ENCODE results near the gene RSPH1. TPM values are rescaled to one million over a fixed set of nuclear protein-coding genes. Genes with fewer than 3 reads are reported as not detected.

RSPH1 gene
- polyA plus RNA-seq, 1 of the 3 experiments (the other 2 are of a cell fraction): 0.97 TPM

DNA sequence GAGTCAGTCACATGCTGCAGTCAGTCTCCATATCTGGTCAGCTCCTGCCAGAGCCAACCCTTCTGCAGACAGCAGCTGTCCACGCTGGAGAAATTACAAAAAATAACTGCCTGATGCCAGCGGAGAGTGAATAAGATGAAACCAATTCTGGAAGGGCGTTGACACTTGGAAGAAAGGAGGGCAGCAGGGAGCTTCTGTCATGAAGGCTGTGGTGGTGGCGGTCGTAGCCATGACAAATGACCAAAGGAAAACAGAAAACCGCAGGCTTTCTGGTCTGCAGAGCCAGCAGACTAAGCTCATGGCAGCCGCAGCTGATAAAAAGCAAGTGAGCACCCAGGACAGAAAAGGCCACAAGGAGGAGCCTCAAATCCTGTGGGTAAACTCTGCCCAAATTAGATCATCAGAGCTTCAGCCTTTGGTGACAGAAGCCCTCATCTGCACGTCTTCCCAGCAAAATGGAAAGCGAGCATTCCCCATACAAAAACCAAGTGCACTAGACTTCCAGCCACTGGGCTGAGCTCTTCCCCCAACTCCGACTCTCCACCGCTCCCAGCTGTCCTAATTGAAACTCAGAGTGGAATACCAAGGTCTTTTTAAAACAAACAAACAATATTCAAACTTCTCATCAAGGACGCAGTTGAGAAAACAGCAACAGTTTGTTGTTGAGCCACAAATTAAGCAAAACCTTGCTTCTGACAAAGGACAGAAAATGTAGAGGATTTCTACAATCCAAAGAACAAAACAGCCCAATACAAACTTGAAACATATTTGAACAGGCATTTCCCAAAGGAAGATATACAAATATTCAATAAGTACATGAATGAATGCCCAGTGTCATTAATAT, 28.7 kb downstream of the RSPH1 start:
- H3K27me3 ChIP-seq (ENCODE audit: insufficient read depth): no peaks in the 10 kb centered on the region
- DNase-seq: no peak
- no peaks in the 10 kb centered on the region for H3K79me2 ChIP-seq (ENCODE audit: insufficient read depth)
- H3K9ac ChIP-seq: no peak overlapping the region
- ChIA-PET POLR2A (interaction anchor here (0.5 kb wide), 1 partner anchor 950 kb away, joined by 3 read pairs; no protein-coding TSS in a partner anchor), CTCF (interaction anchor here (1.1 kb wide), 2 partner anchors 14 to 69 kb away, joined by 3 read pairs; no protein-coding TSS in a partner anchor)
- H3K4me3 ChIP-seq (ENCODE audit: low read depth in 2 of 2, low read length in 1 of 2): no peak overlapping the region
- H3K9me2 ChIP-seq: no peaks in the 10 kb centered on the region
- H3K9me3 ChIP-seq: no peaks in the 10 kb centered on the region
- no peaks in the 10 kb centered on the region for H3F3A ChIP-seq (replicated peaks; ENCODE audit: insufficient read depth)
- no peak overlapping the region for H3K4me2 ChIP-seq
- no peaks in the 10 kb centered on the region; a peak in 2 of 4 replicates for H3K4me1 ChIP-seq (ENCODE audit: control insufficient read depth in 1 of 2, insufficient read depth in 2 of 2, low read depth in 1 of 2, low read length in 1 of 2)
- no peak overlapping the region for H2AFZ ChIP-seq (ENCODE audit: low read depth)
- no peak for TF ChIP-seq YY1 (IDR thresholded peaks at IDR 0.05; ENCODE audit: low read depth)
- no peak for TF ChIP-seq SMC3 (IDR thresholded peaks at IDR 0.05; ENCODE audit: low read depth, low read length)
- no peak for TF ChIP-seq TAF1 (IDR thresholded peaks at IDR 0.05; ENCODE audit: borderline replicate concordance, low read depth, low read length)
- TF ChIP-seq ELF1 (IDR thresholded peaks at IDR 0.05): no peak
- TF ChIP-seq RXRA (IDR thresholded peaks at IDR 0.05; ENCODE audit: borderline replicate concordance, low read depth): no peak
- no peak for TF ChIP-seq POLR2AphosphoS5 (IDR thresholded peaks at IDR 0.05; ENCODE audit: low read depth, low read length)
- TF ChIP-seq JUND (IDR thresholded peaks at IDR 0.05): no peak
- TF ChIP-seq TCF12 (IDR thresholded peaks at IDR 0.05): no peak
- no peak for TF ChIP-seq RFX5 (IDR thresholded peaks at IDR 0.05; ENCODE audit: low read length)
- TF ChIP-seq FOSL2 (IDR thresholded peaks at IDR 0.05; ENCODE audit: borderline replicate concordance, low read depth): no peak
- no peak for TF ChIP-seq GATA2 (CRISPR knock-in tag; IDR thresholded peaks at IDR 0.05)
- TF ChIP-seq SIN3A (IDR thresholded peaks at IDR 0.05; ENCODE audit: borderline replicate concordance, low read depth, low read length): no peak
- TF ChIP-seq TEAD4 (IDR thresholded peaks at IDR 0.05; ENCODE audit: borderline replicate concordance, insufficient read depth): no peak
- TF ChIP-seq NRF1 (IDR thresholded peaks at IDR 0.05; ENCODE audit: low read depth, low read length): no peak
- TF ChIP-seq, protein P1, sequence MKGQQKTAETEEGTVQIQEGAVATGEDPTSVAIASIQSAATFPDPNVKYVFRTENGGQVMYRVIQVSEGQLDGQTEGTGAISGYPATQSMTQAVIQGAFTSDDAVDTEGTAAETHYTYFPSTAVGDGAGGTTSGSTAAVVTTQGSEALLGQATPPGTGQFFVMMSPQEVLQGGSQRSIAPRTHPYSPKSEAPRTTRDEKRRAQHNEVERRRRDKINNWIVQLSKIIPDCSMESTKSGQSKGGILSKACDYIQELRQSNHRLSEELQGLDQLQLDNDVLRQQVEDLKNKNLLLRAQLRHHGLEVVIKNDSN (IDR thresholded peaks at IDR 0.05; ENCODE audit: borderline replicate concordance, low read depth): no peak
- no peak for TF ChIP-seq FOXM1 (IDR thresholded peaks at IDR 0.05; ENCODE audit: low read depth)
- H3K36me3 ChIP-seq (replicated peaks in 1 of 2; ENCODE audit: control insufficient read depth in 1 of 2, insufficient read depth in 2 of 2, low read length in 1 of 2): no peaks in the 10 kb centered on the region
- 58% methylated on average over 12 of the region's 12 CpGs for WGBS (ENCODE audit: low lambda C conversion rate)
- no peaks in the 10 kb centered on the region for H4K20me1 ChIP-seq (ENCODE audit: insufficient read depth)
- no peak overlapping the region for H3K27ac ChIP-seq (ENCODE audit: low read depth in 2 of 2, low read length in 1 of 2)

DNA sequence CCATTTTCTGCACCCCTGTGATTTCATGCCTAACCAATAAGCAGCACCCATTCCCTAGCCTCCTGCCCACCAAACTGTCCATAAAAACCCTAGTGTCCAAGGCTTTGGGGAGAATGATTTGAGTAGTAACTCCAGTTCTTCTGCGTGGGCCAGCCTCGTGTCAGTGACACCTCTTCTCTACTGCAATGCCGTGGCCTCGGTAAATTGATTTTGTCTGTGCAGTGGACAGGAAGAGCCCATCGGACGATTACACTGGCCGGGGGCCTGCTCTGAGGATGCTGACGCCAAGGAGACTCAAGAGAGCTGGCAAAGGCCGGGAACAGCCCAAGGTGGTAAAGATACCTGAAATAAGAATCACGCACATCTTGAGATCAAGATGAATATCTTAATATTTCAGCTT, 29.3 kb downstream of the RSPH1 start:
- H3F3A ChIP-seq (replicated peaks; ENCODE audit: insufficient read depth): no peaks in the 10 kb centered on the region
- H3K27ac ChIP-seq (ENCODE audit: low read depth in 2 of 2, low read length in 1 of 2): no peak overlapping the region
- H3K4me3 ChIP-seq (ENCODE audit: low read depth in 2 of 2, low read length in 1 of 2): no peak overlapping the region
- no peaks in the 10 kb centered on the region for H3K9me3 ChIP-seq
- no peaks in the 10 kb centered on the region; a peak in 2 of 4 replicates for H3K4me1 ChIP-seq (ENCODE audit: control insufficient read depth in 1 of 2, insufficient read depth in 2 of 2, low read depth in 1 of 2, low read length in 1 of 2)
- ChIA-PET CTCF (interaction anchor here (1.1 kb wide), 1 partner anchor 15 kb away, joined by 3 read pairs; no protein-coding TSS in a partner anchor), POLR2A (interaction anchor here (0.5 kb wide), 1 partner anchor 949 kb away, joined by 3 read pairs; no protein-coding TSS in a partner anchor)
- H2AFZ ChIP-seq (ENCODE audit: low read depth): no peak overlapping the region
- DNase-seq: no peak
- no peaks in the 10 kb centered on the region for H4K20me1 ChIP-seq (ENCODE audit: insufficient read depth)
- 66% methylated on average over 10 of the region's 10 CpGs for WGBS (ENCODE audit: low lambda C conversion rate)
- no peaks in the 10 kb centered on the region for H3K27me3 ChIP-seq (ENCODE audit: insufficient read depth)
- no peaks in the 10 kb centered on the region for H3K9me2 ChIP-seq
- H3K4me2 ChIP-seq: no peak overlapping the region
- no peaks in the 10 kb centered on the region for H3K79me2 ChIP-seq (ENCODE audit: insufficient read depth)
- TF ChIP-seq FOXJ3 (CRISPR knock-in tag; IDR thresholded peaks at IDR 0.05) (no peak), TAF1 (IDR thresholded peaks at IDR 0.05; ENCODE audit: borderline replicate concordance, low read depth, low read length) (no peak), RAD21 (IDR thresholded peaks at IDR 0.05; ENCODE audit: low read length) (no peak), YY1 (IDR thresholded peaks at IDR 0.05; ENCODE audit: low read depth) (no peak), SIN3A (IDR thresholded peaks at IDR 0.05; ENCODE audit: borderline replicate concordance, low read depth, low read length) (no peak)
- H3K9ac ChIP-seq: no peak overlapping the region
- no peaks in the 10 kb centered on the region for H3K36me3 ChIP-seq (replicated peaks in 1 of 2; ENCODE audit: control insufficient read depth in 1 of 2, insufficient read depth in 2 of 2, low read length in 1 of 2)
